GM18951 (cell line): ENCODE data around the gene MGAT3.
"Not testable (repeated sequence)": the region's sequence is repeated elsewhere in the genome, so short reads cannot be mapped to it uniquely, and the experiment has no call there.

ENCODE experiments used
- POLR2A ChIP-seq: IDR thresholded peaks from 4 replicates; pipeline ENCODE4 v1.6.1; 2011; ENCODE audit warnings: mild to moderate bottlenecking; ENCODE audit not compliant: insufficient read length, insufficient read depth; ENCODE audit errors: extremely low read depth
- in situ Hi-C: fragments of 300-500 bp; cut with MboI; formaldehyde crosslinking; loops from one replicate; pipeline ENCODE4 v1.12.0; 2022; ENCODE audit warnings: low sequenced_read_pairs, mixed read lengths, inconsistent platforms; ENCODE audit not compliant: unreplicated experiment

MGAT3 gene

DNA sequence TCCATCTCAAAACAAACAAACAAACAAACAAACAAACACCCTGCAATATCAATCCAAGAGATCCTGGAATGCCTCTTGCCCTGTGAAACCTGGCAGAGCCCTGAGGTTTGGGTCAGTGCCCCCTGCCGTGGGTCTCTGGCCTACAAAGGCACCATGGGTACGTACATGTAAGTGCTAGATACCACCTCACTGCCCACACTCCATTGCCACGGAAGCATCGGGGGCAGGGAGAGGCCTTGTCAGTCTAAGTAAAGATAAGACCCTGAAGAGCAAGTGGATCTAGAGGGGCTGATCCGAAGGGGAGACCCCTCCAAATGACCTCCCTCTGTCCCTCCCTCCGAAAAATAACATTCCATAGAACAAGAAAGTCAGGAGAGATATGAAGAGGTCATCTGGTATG is 43.3 kb downstream of the MGAT3 start:
- no peak for TF ChIP-seq POLR2A
- in situ Hi-C loops, result no loop called here

DNA sequence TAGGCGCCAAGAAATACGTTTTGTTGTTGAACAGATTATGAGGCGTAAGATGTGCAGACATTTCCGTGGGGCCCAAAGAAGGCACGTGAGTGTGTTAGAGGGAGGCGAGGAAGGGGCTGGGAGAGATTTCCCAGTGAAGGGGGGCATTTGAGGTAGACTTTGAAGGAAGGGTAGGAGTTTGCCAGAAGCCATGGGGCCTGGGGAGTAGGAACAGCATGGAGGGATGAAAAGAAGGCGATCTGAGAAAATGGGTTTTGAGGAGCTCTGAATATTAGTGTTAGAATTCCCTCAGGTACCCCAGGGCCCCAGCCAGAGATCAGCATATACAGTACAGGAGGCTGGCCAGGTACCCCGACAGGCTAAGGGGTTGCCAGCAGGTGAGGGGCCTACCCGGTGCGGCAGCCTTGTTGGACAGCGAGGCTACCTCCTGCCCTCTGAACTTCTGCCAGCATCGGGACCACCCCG is 44.9 kb downstream of the MGAT3 start:
- no peak for TF ChIP-seq POLR2A
- in situ Hi-C loops, result no loop called here

DNA sequence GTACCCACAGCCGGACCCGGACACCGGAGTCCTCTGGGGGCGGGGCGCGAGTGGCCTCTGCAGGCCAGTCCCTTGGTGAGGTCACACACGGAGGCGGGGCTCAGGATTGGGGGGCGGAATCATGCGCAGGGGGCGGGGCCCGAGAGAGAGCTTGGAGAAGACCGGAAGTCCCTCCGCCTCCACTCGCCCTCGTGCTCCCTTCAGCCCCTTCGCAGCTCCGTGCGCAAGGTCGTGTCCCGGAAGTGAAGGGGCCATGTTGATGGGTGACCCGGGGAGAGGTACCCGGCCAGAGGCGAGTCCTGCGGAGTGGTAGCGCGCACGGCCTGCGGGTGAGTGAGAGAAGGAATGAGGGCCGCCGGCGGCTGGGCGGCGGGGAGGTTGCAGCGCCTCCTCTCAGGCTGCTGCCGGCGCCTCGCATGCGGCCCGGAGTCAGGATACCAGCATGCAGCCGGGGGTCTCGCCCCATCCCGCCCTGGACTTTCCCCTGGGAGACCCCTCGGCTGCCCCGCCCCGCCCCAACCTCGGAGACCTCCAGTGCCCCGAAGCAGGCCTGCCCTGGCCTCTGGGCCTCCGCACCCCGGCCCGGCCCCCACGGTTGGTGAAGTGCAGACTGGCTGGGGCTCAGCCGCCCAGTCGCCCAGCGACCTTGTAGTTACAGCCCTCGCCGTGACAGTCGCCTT is 45.4 kb downstream of the MGAT3 start, which contains the start of gene MIEF1:
TSS of gene MIEF1 (plus strand) at position 182 of the 680 bp plus-strand sequence. CDS start 9,005 bp downstream, outside the sequence.
- in situ Hi-C loops, result no loop called here
- TF ChIP-seq POLR2A, result peak; percentile 82

DNA sequence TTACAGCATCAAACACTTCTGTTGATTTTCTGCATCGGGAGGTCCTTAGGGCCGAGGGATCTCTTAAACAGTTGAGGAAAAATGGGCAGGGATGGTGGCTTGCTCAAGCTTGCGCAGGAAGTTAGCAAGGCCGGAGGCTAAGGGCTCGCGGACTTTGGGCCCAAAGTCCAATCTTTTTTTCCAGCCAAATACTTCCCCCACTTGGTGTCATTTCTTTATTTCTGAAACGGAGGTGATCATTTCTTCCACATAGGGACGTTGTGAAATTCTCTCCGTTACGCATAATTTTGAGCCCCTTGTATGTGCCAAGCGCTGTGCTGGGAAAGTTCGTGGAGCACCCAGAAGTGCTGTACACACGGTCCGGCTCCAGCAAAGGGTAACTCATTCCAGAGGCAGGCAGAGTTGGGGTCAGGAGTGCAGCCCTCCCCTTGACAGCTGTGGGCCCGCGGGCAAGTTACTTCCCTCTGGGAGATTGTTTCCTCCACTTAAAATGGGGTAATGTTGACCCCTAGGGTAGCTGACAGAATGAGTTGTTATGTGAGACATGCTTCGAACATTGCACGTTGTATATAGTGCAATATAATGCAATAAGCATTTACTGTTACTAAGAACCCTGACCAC is 46.1 kb downstream of the MGAT3 start:
- no peak for TF ChIP-seq POLR2A
- in situ Hi-C loops, result no loop called here

DNA sequence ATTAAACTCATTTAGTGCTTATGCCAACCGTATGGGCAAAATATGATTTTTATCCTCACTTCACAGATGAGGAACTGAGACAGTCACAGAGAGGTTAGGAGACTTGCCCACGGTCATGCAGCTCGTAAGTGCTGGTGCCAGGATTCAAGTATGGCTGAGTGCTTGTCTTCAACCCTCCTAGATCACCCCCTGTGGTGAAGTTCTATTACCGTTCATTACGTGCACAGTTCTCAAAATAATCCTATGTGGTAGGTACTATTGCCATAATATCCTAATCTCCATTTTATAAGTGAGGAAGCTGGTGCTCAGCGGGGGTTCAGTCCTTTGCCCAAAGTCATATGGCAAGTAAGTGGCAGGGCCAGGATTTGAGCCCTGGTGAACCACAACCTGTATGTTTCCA is 46.8 kb downstream of the MGAT3 start:
- TF ChIP-seq POLR2A, result no peak
- in situ Hi-C loops, result no loop called here

DNA sequence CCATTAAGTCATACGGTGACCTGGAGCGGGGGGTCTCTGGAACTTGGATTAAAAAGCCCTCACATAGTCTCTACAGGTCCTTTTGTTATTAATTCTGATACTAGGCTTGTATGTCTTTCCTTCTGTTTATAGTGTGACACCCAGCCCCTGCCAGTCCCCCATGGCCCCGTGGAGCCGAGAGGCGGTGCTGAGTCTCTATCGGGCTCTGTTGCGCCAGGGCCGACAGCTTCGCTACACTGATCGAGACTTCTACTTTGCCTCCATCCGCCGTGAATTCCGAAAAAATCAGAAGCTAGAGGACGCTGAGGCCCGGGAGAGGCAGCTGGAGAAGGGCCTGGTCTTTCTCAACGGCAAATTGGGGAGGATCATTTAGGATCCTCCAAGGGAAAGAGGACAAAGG is 47.3 kb downstream of the MGAT3 start:
- in situ Hi-C loops, result no loop called here

DNA sequence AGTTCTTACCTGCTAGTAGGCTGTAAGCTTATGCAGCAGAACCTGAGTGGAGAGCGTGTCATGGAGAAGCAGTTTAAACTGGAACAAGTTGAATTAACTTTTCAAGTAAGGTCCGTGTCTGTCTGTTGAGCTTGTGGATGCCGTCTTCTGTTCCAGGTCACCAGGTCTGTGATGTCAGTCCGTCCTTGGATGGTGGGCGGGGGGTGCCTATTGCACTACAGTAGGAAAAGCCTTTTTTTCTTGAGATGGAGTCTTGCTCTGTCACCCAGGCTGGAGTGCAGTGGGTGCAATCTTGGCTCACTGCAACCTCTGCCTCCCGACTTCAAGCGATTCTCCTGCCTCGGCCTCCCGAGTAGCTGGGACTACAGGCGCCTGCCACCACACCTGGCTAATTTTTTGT is 50.2 kb downstream of the MGAT3 start:
- in situ Hi-C loops, result not testable (repeated sequence)

More for the DNA sequence above, 47.3 kb downstream of the MGAT3 start:
- TF ChIP-seq POLR2A, result no peak

DNA sequence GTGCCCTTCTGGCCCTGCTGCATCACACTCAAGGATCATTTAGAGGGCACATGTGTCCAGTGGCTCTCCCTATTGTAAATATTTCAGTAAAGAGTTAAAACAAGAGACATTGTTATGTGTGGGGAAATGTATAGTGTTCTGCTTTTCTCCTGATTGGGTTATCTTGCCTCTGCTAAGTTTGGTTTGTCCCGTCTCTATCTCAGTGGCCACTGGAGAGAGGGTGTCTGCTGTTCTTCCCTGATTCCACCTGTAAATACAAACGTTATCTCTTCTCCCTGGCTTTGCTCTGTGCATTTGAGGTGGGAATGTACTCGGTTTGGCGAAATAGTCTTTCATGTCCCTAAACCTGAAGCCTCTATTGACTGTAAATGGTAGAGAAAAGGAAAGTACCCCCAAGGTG is 51.6 kb downstream of the MGAT3 start:
- in situ Hi-C loops, result no loop called here
- no peak for TF ChIP-seq POLR2A

DNA sequence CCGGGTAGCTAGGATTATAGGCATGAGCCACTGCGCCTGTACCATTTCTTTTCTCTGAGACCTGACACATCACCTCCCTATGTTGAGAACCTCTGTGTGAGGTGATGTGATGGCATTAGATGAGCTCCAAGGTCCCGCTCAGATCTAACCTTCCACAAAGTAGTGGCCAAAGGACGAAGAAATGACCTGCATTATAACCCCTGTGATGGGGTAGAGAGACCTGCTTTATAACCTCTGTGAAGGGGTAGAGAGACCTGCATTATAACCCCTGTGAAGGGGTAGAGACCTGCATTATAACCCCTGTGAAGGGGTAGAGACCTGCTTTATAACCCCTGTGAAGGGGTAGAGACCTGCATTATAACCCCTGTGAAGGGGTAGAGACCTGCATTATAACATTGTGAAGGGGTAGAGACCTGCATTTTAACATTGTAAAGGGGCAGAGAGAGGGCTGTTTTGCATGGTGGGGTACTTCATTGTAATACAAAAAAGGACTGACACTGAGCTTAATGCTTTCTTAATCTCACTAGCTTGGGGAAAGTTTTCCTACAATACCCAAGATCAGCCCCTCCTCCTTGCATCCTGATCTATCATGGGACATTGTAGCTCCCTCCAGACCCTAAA is 53.8 kb downstream of the MGAT3 start:
- in situ Hi-C loops, result no loop called here
- TF ChIP-seq POLR2A, result no peak

DNA sequence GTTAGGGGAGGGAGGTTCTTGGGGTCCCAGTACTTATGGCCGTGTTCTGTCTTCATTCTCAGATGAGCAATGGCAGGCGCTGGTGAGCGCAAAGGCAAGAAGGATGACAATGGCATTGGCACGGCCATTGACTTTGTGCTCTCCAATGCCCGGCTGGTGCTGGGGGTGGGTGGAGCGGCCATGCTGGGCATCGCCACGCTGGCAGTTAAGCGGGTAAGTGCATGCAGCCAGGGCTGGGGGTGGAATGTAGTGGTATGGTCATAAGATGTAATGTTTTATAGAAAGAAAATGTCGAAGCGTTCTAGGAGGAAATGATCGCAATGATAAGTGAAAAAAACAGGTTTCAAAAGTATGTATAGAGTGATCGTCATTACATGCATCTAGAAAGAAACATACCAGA is 54.4 kb downstream of the MGAT3 start:
- in situ Hi-C loops, result no loop called here
- TF ChIP-seq POLR2A, result no peak

DNA sequence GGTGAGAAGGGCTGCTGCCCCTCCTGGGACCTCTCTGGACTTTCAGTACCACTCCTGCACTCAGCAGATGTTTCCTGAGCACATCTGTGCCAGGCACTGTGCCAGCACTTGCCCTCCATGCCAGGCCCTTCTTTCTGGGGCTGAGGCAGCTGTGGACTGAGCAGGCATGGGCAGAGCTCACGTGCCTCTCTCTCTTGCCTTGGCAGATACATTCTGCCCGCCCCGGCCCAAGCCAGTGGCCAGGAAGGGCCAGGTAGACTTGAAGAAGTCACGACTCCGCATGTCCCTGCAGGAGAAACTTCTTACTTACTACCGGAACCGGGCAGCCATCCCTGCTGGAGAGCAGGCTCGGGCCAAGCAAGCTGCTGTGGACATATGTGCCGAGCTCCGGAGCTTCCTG is 55.2 kb downstream of the MGAT3 start:
- in situ Hi-C loops, result no loop called here
- no peak for TF ChIP-seq POLR2A

DNA sequence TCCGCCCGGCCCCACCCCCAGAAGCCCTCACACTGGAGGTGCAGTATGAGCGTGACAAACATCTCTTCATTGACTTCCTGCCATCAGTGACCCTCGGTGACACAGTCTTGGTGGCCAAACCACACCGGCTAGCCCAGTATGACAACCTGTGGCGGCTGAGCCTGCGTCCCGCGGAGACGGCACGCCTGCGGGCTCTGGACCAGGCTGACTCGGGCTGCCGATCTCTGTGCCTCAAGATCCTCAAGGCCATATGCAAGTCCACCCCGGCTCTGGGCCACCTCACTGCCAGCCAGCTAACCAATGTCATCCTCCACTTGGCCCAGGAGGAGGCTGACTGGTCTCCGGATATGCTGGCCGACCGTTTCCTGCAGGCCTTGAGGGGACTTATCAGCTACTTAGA is 57.0 kb downstream of the MGAT3 start:
- in situ Hi-C loops, result no loop called here
- no peak for TF ChIP-seq POLR2A

DNA sequence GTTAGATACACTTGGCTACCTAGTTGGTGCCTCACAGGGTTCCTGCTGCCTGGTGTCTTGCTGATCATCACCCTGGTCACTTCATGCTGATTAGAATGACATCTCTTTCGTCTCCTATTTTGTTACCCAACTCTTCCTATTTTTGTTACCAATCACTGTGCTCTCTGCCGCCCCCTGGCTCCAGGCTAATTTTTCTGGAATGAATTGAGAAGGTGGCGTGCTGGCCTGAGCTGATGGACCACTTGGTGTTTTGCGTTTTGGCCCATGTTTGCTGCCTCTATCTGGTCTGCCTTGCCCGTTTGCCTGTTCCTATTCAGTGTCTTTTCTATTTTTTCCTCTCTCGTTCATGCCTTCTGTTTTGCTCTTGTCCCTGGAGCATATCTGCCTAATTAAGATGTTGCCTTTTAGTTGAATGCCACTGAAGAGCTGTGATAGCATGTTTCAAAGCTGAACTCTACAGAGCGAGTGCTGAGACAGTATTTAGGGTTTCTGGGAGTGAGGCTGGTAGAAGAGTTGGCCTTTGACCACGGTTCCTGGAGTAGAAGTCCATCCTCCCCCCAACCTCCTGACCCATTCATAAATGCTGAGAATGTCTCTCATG is 57.7 kb downstream of the MGAT3 start:
- in situ Hi-C loops, result no loop called here

DNA sequence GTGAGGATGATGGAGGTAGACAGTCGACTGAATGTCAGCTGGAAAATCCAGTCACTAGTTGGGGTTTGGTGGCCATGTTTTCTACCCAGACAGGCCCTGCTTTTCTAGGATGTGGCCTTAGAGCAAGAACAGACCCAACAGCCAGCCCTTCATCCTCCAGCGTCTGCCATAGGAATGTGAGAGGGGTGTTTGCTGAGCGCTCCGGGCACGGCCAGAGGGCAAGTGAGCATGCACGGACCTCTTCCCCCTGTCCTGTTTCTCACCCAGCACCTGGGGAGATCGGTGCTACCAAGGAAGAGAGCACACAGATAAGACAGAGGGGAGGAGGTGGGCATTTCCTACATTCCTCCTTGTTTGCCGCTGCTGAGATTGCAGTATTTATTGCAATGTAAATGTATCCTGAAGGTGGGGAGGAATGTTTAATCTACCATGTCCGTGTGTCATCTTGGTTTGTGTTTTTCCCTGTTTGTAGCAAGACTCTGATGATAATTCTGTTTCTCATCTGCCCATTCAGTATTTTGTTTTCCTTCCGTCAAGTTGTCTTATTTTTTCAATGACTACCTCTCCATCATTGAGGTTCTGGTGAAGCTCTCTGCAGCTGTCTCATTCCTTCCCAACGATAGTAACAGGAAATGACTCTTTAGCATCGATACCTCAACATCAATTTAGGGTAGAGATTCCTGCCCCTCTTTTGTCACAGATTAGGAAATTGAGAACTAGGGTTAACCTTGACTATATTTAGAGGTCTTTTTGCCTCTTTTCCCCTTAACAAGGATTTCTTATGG is 58.6 kb downstream of the MGAT3 start:
- in situ Hi-C loops, result no loop called here
- TF ChIP-seq POLR2A, result no peak

More for the DNA sequence above, 57.7 kb downstream of the MGAT3 start:
- no peak for TF ChIP-seq POLR2A
